H9 (cell line): ENCODE results near the gene DIAPH2. TPM values are rescaled to one million over a fixed set of nuclear protein-coding genes. Genes with fewer than 3 reads are reported as not detected.

Source experiments
- DNase-seq: peaks from one replicate; pipeline ENCODE4 v3.0.0-alpha.2; 2017
- H2AFZ ChIP-seq: one replicate; pipeline ENCODE4 v1.6.1; 2013; ENCODE audit warnings: mild to moderate bottlenecking, low read length, control low read depth, moderate library complexity
- H2AK5ac ChIP-seq: 2 replicates; pipeline ENCODE4 v1.6.1; 2013; ENCODE audit warnings: low read length, control low read depth, mixed read lengths; ENCODE audit not compliant: insufficient read length
- H2BK120ac ChIP-seq: one replicate; pipeline ENCODE4 v1.6.1; 2013; ENCODE audit warnings: low read depth, mild to moderate bottlenecking, low read length, control low read depth, inconsistent platforms; ENCODE audit not compliant: poor library complexity, severe bottlenecking
- H2BK12ac ChIP-seq: 2 replicates; pipeline ENCODE4 v1.6.1; 2013; ENCODE audit warnings: low read length, control low read depth, mixed read lengths, low read depth; ENCODE audit not compliant: insufficient read length
- H2BK15ac ChIP-seq: 2 replicates; pipeline ENCODE4 v1.6.1; 2013; ENCODE audit warnings: low read depth, low read length, control low read depth
- H2BK20ac ChIP-seq: one replicate; pipeline ENCODE4 v1.6.1; 2013; ENCODE audit warnings: low read depth, mild to moderate bottlenecking, low read length, control low read depth, inconsistent platforms; ENCODE audit not compliant: poor library complexity, severe bottlenecking
- H2BK5ac ChIP-seq: 2 replicates; pipeline ENCODE4 v1.6.1; 2013; ENCODE audit warnings: low read length, control low read depth, mixed read lengths; ENCODE audit not compliant: insufficient read length
- H3K14ac ChIP-seq: 2 replicates; pipeline ENCODE4 v1.6.1; 2013; ENCODE audit warnings: low read length, control low read depth; ENCODE audit not compliant: insufficient read depth
- H3K18ac ChIP-seq: 2 replicates; pipeline ENCODE4 v1.6.1; 2013; ENCODE audit warnings: low read depth, mild to moderate bottlenecking, mixed read lengths, low read length, control low read depth; ENCODE audit not compliant: insufficient read length
- H3K23ac ChIP-seq: 2 replicates; pipeline ENCODE4 v1.6.1; 2013; ENCODE audit warnings: low read length, control low read depth, mixed read lengths, low read depth; ENCODE audit not compliant: insufficient read length
- H3K23me2 ChIP-seq: 2 replicates; pipeline ENCODE4 v1.6.1; 2013; ENCODE audit warnings: low read depth, mild to moderate bottlenecking, mixed read lengths, low read length, control low read depth; ENCODE audit not compliant: insufficient read length, poor library complexity, severe bottlenecking
- H3K27ac ChIP-seq: 2 replicates; pipeline ENCODE4 v1.5.1; 2013; ENCODE audit warnings: low read length, control low read depth, mixed read lengths, low read depth; ENCODE audit not compliant: insufficient read length
- H3K27me3 ChIP-seq: 2 replicates; pipeline ENCODE4 v1.6.1; 2013; ENCODE audit warnings: low read length, control low read depth, inconsistent platforms; ENCODE audit not compliant: insufficient read depth
- H3K4ac ChIP-seq: 2 replicates; pipeline ENCODE4 v1.6.1; 2013; ENCODE audit warnings: low read depth, mild to moderate bottlenecking, control low read depth, inconsistent platforms, low read length, moderate library complexity
- H3K4me1 ChIP-seq: 2 replicates; pipeline ENCODE4 v1.6.1; 2013; ENCODE audit warnings: low read length, control low read depth, inconsistent platforms; ENCODE audit not compliant: insufficient read depth
- H3K4me2 ChIP-seq: 2 replicates; pipeline ENCODE4 v1.6.1; 2013; ENCODE audit warnings: low read length, control low read depth, mixed read lengths; ENCODE audit not compliant: insufficient read length, insufficient read depth
- H3K56ac ChIP-seq: 2 replicates; pipeline ENCODE4 v1.6.1; 2013; ENCODE audit warnings: low read depth, mild to moderate bottlenecking, mixed read lengths, low read length, control low read depth; ENCODE audit not compliant: insufficient read length
- H3K79me1 ChIP-seq: 2 replicates; pipeline ENCODE4 v1.6.1; 2013; ENCODE audit warnings: low read depth, mild to moderate bottlenecking, moderate library complexity, low read length, control low read depth, inconsistent platforms; ENCODE audit not compliant: insufficient read depth, poor library complexity, severe bottlenecking
- H3K79me2 ChIP-seq: 2 replicates; pipeline ENCODE4 v1.6.1; 2013; ENCODE audit warnings: low read length, control low read depth, inconsistent platforms; ENCODE audit not compliant: insufficient read depth
- H3K9ac ChIP-seq: 2 replicates; pipeline ENCODE4 v1.6.1; 2013; ENCODE audit warnings: low read length, control low read depth, mixed read lengths; ENCODE audit not compliant: insufficient read length; ENCODE audit errors: extremely low read depth
- H3K9me3 ChIP-seq: one replicate; pipeline ENCODE4 v1.6.1; 2013; ENCODE audit warnings: low read depth, low read length, inconsistent platforms; ENCODE audit not compliant: control insufficient read depth
- H3T11ph ChIP-seq: one replicate; pipeline ENCODE4 v1.6.1; 2013; ENCODE audit warnings: mild to moderate bottlenecking, low read length, control low read depth, inconsistent platforms
- H4K20me1 ChIP-seq: one replicate; pipeline ENCODE4 v1.6.1; 2013; ENCODE audit not compliant: control insufficient read depth, insufficient read length, insufficient read depth
- H4K5ac ChIP-seq: 2 replicates; pipeline ENCODE4 v1.6.1; 2013; ENCODE audit warnings: low read depth, mild to moderate bottlenecking, mixed read lengths, low read length, control low read depth; ENCODE audit not compliant: insufficient read length
- H4K8ac ChIP-seq: replicated peaks from 2 replicates; pipeline ENCODE4 v1.6.1; 2013; ENCODE audit warnings: low read length, control low read depth, mixed read lengths, low read depth; ENCODE audit not compliant: insufficient read length
- H4K91ac ChIP-seq: 2 replicates; pipeline ENCODE4 v1.6.1; 2013; ENCODE audit warnings: low read depth, mild to moderate bottlenecking, moderate library complexity, mixed read lengths, low read length, control low read depth; ENCODE audit not compliant: insufficient read length
- H3K27ac Mint-ChIP-seq, 3 experiments: 2 replicates in 2 of 3; 3 replicates in 1 of 3; pipeline ENCODE4 v1.8.0; 2020 to 2021; ENCODE audit warnings: mixed read lengths in 3 of 3, mild to moderate bottlenecking in 1 of 3, moderate library complexity in 1 of 3
- H3K27me3 Mint-ChIP-seq: 2 replicates; pipeline ENCODE4 v1.8.0; 2021; ENCODE audit warnings: low read depth, mild to moderate bottlenecking, moderate library complexity, mixed read lengths
- H3K36me3 Mint-ChIP-seq, 3 experiments: 2 replicates in 2 of 3; 3 replicates in 1 of 3; pipeline ENCODE4 v1.8.0; 2020 to 2021; ENCODE audit warnings: low read depth in 3 of 3, mixed read lengths in 3 of 3; ENCODE audit not compliant: insufficient read depth in 1 of 3
- H3K4me1 Mint-ChIP-seq, 2 experiments: 2 replicates each; pipeline ENCODE4 v1.8.0; 2020; ENCODE audit warnings: mixed read lengths in 2 of 2
- H3K4me3 Mint-ChIP-seq, 2 experiments: 2 replicates in 1 of 2; 3 replicates in 1 of 2; pipeline ENCODE4 v1.8.0; 2020 to 2021; ENCODE audit warnings: mild to moderate bottlenecking in 2 of 2, mixed read lengths in 2 of 2, moderate library complexity in 1 of 2
- H3K9me3 Mint-ChIP-seq, 2 experiments: 2 replicates in 1 of 2; 3 replicates in 1 of 2; pipeline ENCODE4 v1.8.0; 2020; ENCODE audit warnings: mild to moderate bottlenecking in 2 of 2, mixed read lengths in 2 of 2, moderate library complexity in 1 of 2
- WGBS: extraction: QIAGEN DNeasy Blood & Tissue Kit; methylation state at CpG from one replicate; pipeline ENCODE4 v1.1.7; 2013; ENCODE audit warnings: missing lambda C conversion rate, low lambda C conversion rate, mixed read lengths; ENCODE audit not compliant: insufficient read length; ENCODE audit errors: extremely low coverage; 5-methylcytosine and 5-hydroxymethylcytosine counted together
- total RNA-seq: library from RNA; stranded (reverse); gene quantifications from 2 replicates; pipeline ENCODE4 v1.2.1, GENCODE V29; 2021
- TF ChIP-seq, protein P1 (sequence below): fragments of 200-600 bp; sonication (generic); conservative IDR thresholded peaks from 3 replicates; pipeline ENCODE4 v1.8.0; 2021; ENCODE audit warnings: antibody characterized with exemption, mild to moderate bottlenecking

The DIAPH2 gene
- total RNA-seq, 1 experiment from 2014 or later, result 45.4 TPM

GRCh38 chrX:96774116-96774515, 89.5 kb downstream of the DIAPH2 start:
- no peak overlapping the region for H4K8ac ChIP-seq
- no peak overlapping the region for H3K18ac ChIP-seq
- no peaks in the 10 kb centered on the region; a peak in 1 of 7 replicates for H3K36me3 Mint-ChIP-seq
- H3K79me2 ChIP-seq, result no peaks in the 10 kb centered on the region
- H2BK120ac ChIP-seq, result no peak overlapping the region
- no peak overlapping the region for H2BK12ac ChIP-seq
- no peak overlapping the region for H4K5ac ChIP-seq
- H3K23ac ChIP-seq, result no peak overlapping the region
- no peak overlapping the region for H3K4me2 ChIP-seq
- no peak for DNase-seq
- no CpG with 5 or more reads among the region's 2 CpGs for WGBS
- no peak overlapping the region for H3T11ph ChIP-seq
- no peak overlapping the region for H3K27ac Mint-ChIP-seq
- no peak overlapping the region for H2BK15ac ChIP-seq
- no peak overlapping the region for H3K14ac ChIP-seq
- H3K27ac ChIP-seq, result no peak overlapping the region
- H3K4me1 ChIP-seq, result no peaks in the 10 kb centered on the region
- H3K79me1 ChIP-seq, result no peaks in the 10 kb centered on the region
- no peaks in the 10 kb centered on the region for H3K9me3 ChIP-seq
- no peak overlapping the region for H2AFZ ChIP-seq
- no peak overlapping the region for H3K56ac ChIP-seq
- H3K9me3 Mint-ChIP-seq, result no peaks in the 10 kb centered on the region
- H4K20me1 ChIP-seq, result no peaks in the 10 kb centered on the region
- H2AK5ac ChIP-seq, result no peak overlapping the region
- H3K27me3 ChIP-seq, result no peaks in the 10 kb centered on the region
- no peak overlapping the region for H2BK5ac ChIP-seq
- no peak overlapping the region for H3K4ac ChIP-seq
- H3K23me2 ChIP-seq, result no peaks in the 10 kb centered on the region
- no peaks in the 10 kb centered on the region for H3K27me3 Mint-ChIP-seq
- peaks cover 0 to under 1% of the 10 kb centered on the region in 2 experiments; a peak in 1 of 4 replicates for H3K4me1 Mint-ChIP-seq
- no peak overlapping the region for H3K9ac ChIP-seq
- no peak overlapping the region for H4K91ac ChIP-seq
- TF ChIP-seq, protein P1, sequence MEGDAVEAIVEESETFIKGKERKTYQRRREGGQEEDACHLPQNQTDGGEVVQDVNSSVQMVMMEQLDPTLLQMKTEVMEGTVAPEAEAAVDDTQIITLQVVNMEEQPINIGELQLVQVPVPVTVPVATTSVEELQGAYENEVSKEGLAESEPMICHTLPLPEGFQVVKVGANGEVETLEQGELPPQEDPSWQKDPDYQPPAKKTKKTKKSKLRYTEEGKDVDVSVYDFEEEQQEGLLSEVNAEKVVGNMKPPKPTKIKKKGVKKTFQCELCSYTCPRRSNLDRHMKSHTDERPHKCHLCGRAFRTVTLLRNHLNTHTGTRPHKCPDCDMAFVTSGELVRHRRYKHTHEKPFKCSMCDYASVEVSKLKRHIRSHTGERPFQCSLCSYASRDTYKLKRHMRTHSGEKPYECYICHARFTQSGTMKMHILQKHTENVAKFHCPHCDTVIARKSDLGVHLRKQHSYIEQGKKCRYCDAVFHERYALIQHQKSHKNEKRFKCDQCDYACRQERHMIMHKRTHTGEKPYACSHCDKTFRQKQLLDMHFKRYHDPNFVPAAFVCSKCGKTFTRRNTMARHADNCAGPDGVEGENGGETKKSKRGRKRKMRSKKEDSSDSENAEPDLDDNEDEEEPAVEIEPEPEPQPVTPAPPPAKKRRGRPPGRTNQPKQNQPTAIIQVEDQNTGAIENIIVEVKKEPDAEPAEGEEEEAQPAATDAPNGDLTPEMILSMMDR, result no peak
- H3K4me3 Mint-ChIP-seq, result no peak overlapping the region
- H2BK20ac ChIP-seq, result no peak overlapping the region
